ENCODE measurements around the gene OBSCN.

OBSCN gene, protein sequence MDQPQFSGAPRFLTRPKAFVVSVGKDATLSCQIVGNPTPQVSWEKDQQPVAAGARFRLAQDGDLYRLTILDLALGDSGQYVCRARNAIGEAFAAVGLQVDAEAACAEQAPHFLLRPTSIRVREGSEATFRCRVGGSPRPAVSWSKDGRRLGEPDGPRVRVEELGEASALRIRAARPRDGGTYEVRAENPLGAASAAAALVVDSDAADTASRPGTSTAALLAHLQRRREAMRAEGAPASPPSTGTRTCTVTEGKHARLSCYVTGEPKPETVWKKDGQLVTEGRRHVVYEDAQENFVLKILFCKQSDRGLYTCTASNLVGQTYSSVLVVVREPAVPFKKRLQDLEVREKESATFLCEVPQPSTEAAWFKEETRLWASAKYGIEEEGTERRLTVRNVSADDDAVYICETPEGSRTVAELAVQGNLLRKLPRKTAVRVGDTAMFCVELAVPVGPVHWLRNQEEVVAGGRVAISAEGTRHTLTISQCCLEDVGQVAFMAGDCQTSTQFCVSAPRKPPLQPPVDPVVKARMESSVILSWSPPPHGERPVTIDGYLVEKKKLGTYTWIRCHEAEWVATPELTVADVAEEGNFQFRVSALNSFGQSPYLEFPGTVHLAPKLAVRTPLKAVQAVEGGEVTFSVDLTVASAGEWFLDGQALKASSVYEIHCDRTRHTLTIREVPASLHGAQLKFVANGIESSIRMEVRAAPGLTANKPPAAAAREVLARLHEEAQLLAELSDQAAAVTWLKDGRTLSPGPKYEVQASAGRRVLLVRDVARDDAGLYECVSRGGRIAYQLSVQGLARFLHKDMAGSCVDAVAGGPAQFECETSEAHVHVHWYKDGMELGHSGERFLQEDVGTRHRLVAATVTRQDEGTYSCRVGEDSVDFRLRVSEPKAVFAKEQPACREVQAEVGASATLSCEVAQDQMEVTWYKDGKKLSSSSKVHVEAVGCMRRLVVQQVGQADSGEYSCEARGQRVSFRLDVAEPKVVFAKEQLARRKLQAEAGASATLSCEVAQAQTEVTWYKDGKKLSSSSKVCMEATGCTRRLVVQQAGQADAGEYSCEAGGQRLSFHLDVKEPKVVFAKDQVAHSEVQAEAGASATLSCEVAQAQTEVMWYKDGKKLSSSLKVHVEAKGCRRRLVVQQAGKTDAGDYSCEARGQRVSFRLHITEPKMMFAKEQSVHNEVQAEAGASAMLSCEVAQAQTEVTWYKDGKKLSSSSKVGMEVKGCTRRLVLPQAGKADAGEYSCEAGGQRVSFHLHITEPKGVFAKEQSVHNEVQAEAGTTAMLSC (N-terminal part only)

DNA sequence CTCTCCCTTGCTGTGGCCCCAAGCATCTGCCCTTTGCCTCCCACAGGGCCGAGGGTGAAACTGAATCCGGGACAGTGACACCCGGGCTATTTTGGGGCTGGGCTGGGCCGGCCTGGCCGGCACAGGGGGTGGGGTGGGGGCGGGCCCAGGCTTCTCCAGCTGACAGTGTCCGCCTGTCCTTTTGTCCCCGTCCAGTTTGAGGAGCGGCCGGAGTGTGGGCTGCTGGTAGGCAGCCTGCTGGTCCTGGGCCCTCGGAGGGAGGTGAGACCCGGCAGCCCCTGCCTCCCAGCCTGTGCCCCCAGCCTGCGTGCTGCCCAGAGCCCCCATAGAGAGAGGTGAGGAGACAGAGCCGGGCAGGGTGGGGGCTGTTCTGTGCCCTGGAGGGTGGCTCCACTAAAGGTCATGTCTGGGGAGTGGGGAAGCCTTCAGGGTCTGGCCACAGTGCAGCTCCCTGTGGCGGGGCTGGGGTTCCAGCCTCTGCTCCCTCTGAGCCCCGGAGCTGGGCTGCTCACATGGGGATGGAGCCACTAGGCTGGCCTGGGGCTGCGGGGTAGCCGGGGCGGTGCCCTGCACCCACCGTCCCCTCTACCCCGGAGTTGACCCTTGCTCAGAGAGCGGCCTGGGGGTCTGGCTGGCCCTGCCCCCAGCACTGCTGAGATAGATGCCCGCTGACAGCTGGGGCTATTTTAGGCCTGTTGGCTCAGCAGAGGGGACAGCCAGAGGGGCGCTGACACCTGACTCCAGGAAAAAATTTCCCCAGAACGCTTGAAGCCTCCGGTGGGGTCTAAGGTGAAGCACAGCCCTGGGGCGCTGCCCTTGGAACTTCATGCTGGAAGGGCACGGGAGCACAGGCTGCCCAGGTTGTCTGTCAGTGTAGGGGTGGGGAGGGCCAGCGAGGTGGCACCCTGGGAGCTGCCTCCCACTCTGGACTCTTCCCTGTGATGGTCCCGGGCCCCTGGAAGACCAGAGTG, at the start of gene OBSCN:
Gene OBSCN, plus strand, starts transcription at position 194 of the 971 bp plus-strand sequence. CDS start 3,740 bp downstream, outside the sequence.
- DNase-seq, result no peak

DNA sequence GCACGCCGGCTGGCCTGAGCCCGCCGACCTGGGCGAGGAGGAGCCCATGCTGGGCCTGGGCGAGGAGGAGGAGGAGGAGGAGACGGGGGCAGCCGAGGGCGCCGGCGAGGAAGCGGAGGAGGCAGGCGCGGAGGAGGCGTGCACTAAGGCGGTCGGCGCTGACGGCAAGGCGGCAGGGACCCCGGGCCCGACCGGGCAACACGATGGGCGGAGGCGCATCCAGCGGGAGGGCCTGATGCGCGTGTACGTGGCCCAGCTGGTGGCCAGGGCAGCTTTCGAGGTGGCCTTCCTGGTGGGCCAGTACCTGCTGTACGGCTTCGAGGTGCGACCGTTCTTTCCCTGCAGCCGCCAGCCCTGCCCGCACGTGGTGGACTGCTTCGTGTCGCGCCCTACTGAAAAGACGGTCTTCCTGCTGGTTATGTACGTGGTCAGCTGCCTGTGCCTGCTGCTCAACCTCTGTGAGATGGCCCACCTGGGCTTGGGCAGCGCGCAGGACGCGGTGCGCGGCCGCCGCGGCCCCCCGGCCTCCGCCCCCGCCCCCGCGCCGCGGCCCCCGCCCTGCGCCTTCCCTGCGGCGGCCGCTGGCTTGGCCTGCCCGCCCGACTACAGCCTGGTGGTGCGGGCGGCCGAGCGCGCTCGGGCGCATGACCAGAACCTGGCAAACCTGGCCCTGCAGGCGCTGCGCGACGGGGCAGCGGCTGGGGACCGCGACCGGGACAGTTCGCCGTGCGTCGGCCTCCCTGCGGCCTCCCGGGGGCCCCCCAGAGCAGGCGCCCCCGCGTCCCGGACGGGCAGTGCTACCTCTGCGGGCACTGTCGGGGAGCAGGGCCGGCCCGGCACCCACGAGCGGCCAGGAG, 49.5 kb upstream of the OBSCN start:
- no peak for DNase-seq

GRCh38 chr1:228159008-228159665, 48.7 kb upstream of the OBSCN start:
- no peak for DNase-seq

DNA sequence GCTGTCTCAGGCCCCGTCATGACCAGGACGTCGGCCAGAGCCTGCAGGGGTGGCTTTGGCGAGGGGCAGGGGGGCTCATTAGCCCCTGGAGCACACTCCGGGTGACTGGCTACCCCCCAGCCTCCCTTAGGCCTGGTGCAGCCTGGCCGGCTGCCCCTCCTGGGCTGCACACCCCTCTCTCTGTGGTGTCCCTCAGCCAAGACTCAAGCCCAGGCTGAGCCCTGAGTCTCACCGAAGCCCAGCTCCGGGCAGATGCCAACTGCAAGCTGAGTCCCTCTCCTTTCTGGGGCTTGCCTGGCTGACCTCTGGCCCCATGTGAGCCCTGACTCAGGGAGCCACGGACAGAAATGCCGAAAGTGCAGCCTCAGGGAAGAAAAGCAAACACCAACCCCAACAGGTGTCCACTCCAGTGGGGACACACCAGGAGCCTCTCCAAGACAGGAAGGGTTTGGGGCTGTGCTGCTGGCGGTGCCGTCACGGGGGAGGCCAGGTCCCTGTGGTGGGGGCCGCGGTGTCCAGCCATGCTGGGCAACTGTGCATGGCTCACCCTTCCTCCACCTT, 47.6 kb upstream of the OBSCN start:
- DNase-seq, result no peak

GRCh38 chr1:228161362-228161761, 46.5 kb upstream of the OBSCN start:
- DNase-seq, result no peak

GRCh38 chr1:228161866-228162265, 46.0 kb upstream of the OBSCN start:
- DNase-seq, result no peak

DNA sequence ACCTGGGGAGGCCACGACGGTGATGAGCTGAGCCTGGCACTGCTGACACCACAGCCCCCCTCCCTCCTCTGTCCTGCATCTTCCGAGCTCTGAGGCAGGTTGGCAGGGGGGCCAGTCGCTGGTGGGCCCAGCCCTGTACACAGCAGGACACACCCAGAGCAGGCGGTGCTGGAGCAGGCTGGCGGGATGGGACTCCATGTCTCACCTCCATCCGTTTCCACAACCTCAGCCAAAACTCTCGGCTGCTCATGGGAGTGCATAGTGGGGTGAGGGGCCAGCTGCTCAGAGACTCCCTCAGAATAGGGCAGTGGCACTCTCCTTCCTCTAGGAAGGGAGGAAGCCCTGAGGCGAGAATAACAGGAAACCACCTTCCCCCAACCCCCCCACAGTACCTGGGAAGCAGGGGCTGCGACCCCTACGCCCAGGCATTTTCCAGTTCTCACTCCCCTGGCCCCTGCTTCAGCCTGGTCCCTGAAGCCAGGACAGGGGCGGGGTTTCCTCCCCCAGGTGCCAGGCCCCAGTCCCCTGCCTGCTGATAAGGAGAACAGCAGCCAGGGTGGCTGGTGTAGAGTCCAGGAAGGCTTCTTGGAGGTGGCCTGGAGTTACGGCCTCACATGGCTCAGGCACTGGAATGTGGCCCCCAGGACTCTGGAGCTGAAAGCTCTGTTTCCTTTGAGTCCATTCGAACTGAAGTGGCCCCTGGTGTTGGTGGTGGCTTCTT, 45.4 kb upstream of the OBSCN start:
- DNase-seq, result no peak

GRCh38 chr1:228163007-228163753, 44.7 kb upstream of the OBSCN start:
- DNase-seq, result no peak

DNA sequence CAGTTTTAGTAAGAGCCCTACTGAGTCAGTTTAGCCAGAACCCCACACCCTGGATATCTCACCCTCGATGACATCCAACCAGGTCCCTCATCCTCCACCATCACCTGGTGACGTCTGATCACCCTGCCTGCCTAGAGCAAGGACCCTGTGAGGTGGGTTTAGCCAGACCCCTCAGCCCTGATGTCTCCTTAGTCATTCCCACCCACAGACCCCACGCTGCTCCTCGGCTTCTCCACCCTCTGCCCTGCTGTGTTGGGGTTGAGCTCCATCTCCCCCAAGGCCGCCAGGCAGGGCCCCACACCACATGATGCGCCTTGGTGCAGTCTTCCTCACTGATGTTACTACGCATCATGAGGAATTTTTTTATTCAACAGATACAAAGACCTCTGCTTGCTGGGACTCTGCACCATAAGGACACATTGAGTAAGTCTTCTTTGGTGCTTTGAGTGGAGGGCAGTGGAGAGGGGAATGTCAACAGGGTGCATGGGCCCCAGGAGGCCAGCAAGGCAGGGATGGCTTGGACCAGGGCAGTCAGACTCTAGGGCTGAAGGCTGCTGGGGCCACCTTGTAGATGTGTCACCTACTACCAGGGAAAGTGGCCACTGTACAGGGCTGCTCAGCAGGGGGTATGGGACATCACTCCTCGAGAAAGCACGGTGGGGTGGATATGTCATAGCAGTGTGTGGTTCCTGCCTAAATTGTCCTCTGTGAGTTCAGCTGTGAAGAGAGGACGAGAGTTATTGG, 43.9 kb upstream of the OBSCN start:
- DNase-seq, result no peak

DNA sequence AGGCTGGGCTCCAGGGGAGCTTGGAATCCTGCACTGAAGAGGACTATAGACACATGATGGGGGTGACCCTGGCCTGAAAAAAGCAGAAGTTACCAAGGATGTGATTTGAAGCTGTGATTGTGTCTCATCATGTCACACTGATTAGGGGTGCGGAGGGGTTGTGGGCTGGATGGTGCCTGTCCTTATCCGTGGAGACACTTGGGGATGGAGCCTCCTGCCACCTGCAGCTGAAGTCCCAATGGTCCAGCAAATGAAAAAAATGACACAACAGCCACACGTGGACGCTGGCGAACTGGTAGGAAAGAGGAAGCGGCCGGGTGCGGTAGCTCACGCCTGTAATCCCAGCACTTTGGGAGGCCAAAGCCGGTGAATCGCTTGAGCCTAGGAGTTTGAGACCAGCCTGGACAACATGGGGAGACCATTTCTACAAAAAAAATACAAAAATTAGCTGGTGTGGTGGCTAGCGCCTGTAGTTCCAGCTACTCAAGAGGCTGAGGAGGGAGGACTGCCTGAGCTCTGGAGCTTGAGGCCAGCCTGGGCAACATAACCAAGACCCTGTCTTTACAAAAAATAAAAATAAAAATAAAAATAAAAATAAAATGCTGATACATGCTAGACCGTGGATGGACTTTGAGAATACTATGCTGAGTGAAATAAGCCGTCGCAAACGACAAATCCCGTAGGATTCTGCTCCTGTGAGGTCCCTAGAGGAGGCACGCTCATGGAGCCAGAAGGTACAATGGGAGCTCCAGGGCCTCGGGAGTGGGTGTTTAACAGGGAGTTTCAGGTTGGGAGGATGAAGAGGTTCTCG, 43.1 kb upstream of the OBSCN start:
- no peak for DNase-seq

DNA sequence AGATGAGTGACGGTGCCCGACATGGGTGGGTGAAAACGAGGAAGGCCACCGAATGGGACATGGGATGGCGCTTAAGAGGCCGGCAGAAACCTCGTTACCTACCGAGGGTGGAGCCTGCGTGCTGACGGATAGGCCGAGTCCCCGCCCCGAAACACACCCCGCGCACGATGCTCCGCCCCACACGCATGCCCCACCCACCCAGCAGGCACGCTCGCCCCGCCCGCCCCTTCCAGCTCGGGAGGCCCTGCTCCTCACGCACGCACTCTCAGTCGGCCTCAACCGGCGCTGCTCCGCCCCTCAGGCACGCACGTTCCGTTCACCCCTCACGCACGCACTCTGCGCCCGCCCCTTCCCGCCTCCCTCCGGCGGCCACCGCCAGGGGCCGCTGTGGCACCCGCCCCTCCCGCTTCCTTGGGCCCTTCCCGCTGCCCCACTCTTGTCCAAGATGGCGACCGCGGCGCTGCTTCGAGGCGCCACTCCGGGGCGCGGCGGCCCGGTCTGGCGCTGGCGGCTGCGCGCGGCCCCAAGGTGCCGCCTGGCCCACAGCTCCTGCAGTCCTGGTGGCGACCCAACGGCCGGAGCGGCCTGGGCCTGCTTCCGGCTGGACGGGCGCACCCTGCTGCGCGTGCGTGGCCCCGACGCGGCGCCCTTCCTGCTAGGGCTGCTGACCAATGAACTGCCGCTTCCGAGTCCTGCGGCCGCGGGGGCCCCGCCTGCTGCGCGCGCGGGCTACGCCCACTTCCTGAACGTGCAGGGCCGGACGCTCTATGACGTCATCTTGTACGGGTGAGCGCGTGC, 42.3 kb upstream of the OBSCN start, which contains the start of gene IBA57:
Gene IBA57, plus strand, starts transcription at position 433 of the 798 bp plus-strand sequence. Its CDS starts 13 bp downstream, at position 446.
- DNase-seq, result peak; percentile 100

DNA sequence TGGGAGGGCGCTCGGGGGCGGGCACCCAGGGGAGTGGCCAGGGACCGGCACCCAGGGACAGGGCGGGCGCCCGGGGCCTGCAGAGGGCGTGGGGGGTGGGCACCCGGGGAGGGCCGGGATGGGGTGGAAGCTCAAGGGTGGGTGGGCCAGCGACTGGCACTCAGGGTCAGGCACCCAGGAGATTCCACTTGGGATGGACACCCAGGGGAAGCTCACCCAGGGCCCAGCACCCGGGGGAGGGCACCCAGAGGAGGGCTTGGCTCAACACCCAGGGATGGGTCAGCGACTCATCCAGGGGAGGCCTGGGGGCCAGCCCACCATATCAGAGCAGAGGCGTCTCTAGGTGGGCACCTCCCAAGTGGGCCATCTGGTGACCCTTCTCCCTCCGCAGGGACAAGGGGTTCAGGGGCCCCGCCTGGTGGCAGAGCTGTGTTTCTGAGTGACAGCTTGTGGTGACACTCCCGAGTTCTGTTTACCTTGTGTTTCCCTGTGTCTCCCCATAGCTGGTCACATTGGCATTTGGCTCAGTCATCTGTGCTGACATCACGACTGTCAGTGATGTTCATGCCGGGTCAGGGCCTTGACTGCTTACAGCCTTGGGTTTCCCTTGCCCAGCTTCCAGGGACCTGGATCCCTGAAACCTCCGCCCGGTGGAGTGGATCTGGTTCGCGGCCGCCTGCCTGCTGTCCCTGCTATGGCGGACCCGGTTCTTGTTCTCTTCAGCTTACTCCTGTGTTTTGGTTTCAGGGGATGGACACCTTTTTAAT, 41.5 kb upstream of the OBSCN start:
- DNase-seq, result peak; percentile 86

DNA sequence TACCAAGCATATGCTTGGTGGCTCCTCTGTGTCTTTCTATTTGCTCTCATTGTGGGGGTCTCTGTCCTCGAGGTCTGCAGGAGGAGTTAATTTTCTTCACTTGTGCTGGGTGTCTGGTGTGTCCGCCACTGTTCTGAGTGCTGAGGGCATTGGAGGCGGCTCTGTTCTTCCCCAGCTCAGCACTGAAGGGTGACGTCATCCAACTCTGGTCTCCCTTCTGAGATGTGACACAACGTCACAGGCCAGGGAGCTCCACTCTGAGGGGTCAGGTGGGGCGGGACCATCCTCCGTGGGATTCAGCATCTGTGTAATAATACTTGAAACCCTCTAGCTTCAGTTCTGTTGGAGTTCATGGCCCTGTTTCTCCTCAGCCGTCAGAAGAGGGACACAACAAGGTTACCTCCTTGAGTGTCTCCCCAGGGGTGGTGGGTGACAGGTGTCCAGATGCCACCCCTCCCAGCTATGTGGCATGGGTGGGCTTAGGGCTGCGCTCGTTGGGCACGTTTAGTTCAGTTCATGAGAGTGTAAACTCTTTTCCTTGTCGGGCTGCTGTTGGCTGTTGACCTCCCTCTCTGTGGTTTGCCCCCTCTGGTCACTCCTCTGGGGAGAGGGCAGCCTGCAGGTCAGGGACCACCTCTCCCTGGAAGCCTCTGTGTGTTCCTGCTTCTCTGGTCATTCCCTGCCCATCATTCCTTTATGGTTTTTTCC, 39.1 kb upstream of the OBSCN start:
- DNase-seq, result no peak

DNA sequence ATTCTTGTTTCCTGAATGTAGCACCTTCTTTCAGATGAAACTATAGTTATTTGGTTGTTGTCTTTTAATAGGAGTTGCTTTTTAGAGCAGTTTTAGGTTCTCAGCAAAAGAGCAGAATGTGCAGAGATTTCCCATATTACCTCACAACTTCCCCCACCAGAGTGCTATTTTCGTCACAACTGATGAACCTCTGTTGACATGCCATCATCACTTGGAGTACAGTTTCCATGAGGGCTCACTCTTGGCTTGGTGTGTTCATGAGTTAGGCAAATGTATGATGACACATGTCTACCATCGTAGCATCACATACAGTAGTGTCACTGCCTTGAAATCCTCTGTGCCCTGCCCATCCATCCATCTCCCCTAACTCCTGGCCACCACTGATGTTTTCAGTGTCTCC, 38.5 kb upstream of the OBSCN start:
- DNase-seq, result no peak
